IMR-90 (cell line): Measurements from ENCODE around the gene CACNA1G. TPM values are rescaled to one million over a fixed set of nuclear protein-coding genes. Genes with fewer than 3 reads are reported as not detected.

Experiments
- ATAC-seq: fragments of 200-7000 bp; cut with Tn5 transposase; 2 replicates; pipeline ENCODE4 v1.9.1; 2020; ENCODE audit warnings: low read depth, mild to moderate bottlenecking, moderate library complexity
- BruUV-seq: library from RNA; stranded (reverse); fragments of 400-500 nt; replicated peaks from 2 replicates; lab custom pipeline; 2021; lab: Mats Ljungman, UMichigan
- CTCF ChIA-PET: fragments of 300-600 bp; formaldehyde crosslinking; extraction: SDS; loops from one replicate; lab custom pipeline; 2021; ENCODE audit warnings: antibody characterized with exemption; lab: Yijun Ruan, JAX
- POLR2A ChIA-PET: fragments of 300-600 bp; sonication (Branson Sonifier 250); formaldehyde crosslinking; loops from one replicate; lab custom pipeline; 2022; ENCODE audit warnings: antibody characterized with exemption; ENCODE audit not compliant: unreplicated experiment; lab: Charles Lee
- DNase-seq: peaks from one replicate; pipeline ENCODE4 v3.0.0; 2013
- H2AFZ ChIP-seq: replicated peaks from 2 replicates; pipeline ENCODE3; 2013; ENCODE audit warnings: low read length, mild to moderate bottlenecking; ENCODE audit not compliant: poor library complexity
- H2AK5ac ChIP-seq: 2 replicates; pipeline ENCODE4 v1.6.1; 2013; ENCODE audit warnings: low read depth, low read length, inconsistent platforms
- H2AK9ac ChIP-seq: replicated peaks from 2 replicates; pipeline ENCODE3; 2013; ENCODE audit warnings: mild to moderate bottlenecking, low read depth, low read length, moderate library complexity; ENCODE audit not compliant: poor library complexity
- H2BK120ac ChIP-seq: 2 replicates; pipeline ENCODE4 v1.6.1; 2013; ENCODE audit warnings: low read depth, low read length, inconsistent platforms
- H2BK15ac ChIP-seq: 3 replicates; pipeline ENCODE4 v1.6.1; 2013; ENCODE audit warnings: low read depth, low read length, inconsistent platforms
- H2BK20ac ChIP-seq: 2 replicates; pipeline ENCODE4 v1.6.1; 2013; ENCODE audit warnings: low read depth, mild to moderate bottlenecking, inconsistent platforms, low read length, moderate library complexity
- H2BK5ac ChIP-seq: 2 replicates; pipeline ENCODE4 v1.6.1; 2013; ENCODE audit warnings: mild to moderate bottlenecking, low read depth, low read length, inconsistent platforms; ENCODE audit not compliant: poor library complexity, severe bottlenecking
- H3K14ac ChIP-seq: replicated peaks from 2 replicates; pipeline ENCODE4 v1.6.1; 2013; ENCODE audit warnings: low read depth, low read length, inconsistent platforms
- H3K18ac ChIP-seq: 2 replicates; pipeline ENCODE4 v1.6.1; 2013; ENCODE audit warnings: low read depth, low read length, control low read depth
- H3K23ac ChIP-seq: 2 replicates; pipeline ENCODE4 v1.6.1; 2013; ENCODE audit warnings: low read depth, low read length, inconsistent platforms
- H3K27ac ChIP-seq: 2 replicates; pipeline ENCODE4 v1.5.1; 2013; ENCODE audit warnings: mild to moderate bottlenecking, control low read depth, low read length; ENCODE audit not compliant: insufficient read depth
- H3K27me3 ChIP-seq: 2 replicates; pipeline ENCODE4 v1.6.1; 2013; ENCODE audit warnings: low read length; ENCODE audit not compliant: control insufficient read depth, insufficient read depth
- H3K36me3 ChIP-seq: 2 replicates; pipeline ENCODE4 v1.6.1; 2013; ENCODE audit warnings: low read length, mixed read lengths; ENCODE audit not compliant: control insufficient read depth, insufficient read depth
- H3K4ac ChIP-seq: 2 replicates; pipeline ENCODE4 v1.6.1; 2013; ENCODE audit warnings: low read depth, low read length, inconsistent platforms
- H3K4me1 ChIP-seq: 2 replicates; pipeline ENCODE4 v1.6.1; 2013; ENCODE audit warnings: low read length, mixed read lengths; ENCODE audit not compliant: control insufficient read depth, insufficient read depth
- H3K4me2 ChIP-seq: 2 replicates; pipeline ENCODE4 v1.6.1; 2013; ENCODE audit warnings: low read depth, mild to moderate bottlenecking, control low read depth, low read length, moderate library complexity
- H3K4me3 ChIP-seq: 2 replicates; pipeline ENCODE4 v1.5.1; 2013; ENCODE audit warnings: low read depth, mild to moderate bottlenecking, control low read depth, low read length, moderate library complexity; ENCODE audit not compliant: insufficient read depth
- H3K56ac ChIP-seq: 2 replicates; pipeline ENCODE4 v1.6.1; 2013; ENCODE audit warnings: low read length, inconsistent platforms; ENCODE audit not compliant: insufficient read depth; ENCODE audit errors: extremely low read depth
- H3K79me1 ChIP-seq, 2 experiments: 2 replicates each; pipeline ENCODE4 v1.6.1; 2013; ENCODE audit warnings: low read length in 2 of 2, inconsistent platforms in 1 of 2, low read depth in 1 of 2
- H3K9ac ChIP-seq: 2 replicates; pipeline ENCODE4 v1.6.1; 2013; ENCODE audit warnings: low read depth, low read length, control low read depth
- H3K9me1 ChIP-seq: 2 replicates; pipeline ENCODE4 v1.6.1; 2013; ENCODE audit warnings: low read length, inconsistent platforms; ENCODE audit not compliant: insufficient read depth
- H3K9me3 ChIP-seq: 2 replicates; pipeline ENCODE4 v1.6.1; 2013; ENCODE audit warnings: low read length; ENCODE audit not compliant: control insufficient read depth, insufficient read depth
- H4K20me1 ChIP-seq: 2 replicates; pipeline ENCODE4 v1.6.1; 2013; ENCODE audit warnings: low read length, inconsistent platforms; ENCODE audit not compliant: insufficient read depth
- H4K5ac ChIP-seq: 2 replicates; pipeline ENCODE4 v1.6.1; 2013; ENCODE audit warnings: mild to moderate bottlenecking, low read depth, low read length, control low read depth
- H4K8ac ChIP-seq, 2 experiments: 2 replicates each; pipeline ENCODE4 v1.6.1; 2013; ENCODE audit warnings: low read depth in 2 of 2, low read length in 2 of 2, control low read depth in 1 of 2, inconsistent platforms in 1 of 2
- H4K91ac ChIP-seq: 2 replicates; pipeline ENCODE4 v1.6.1; 2013; ENCODE audit warnings: low read depth, low read length, inconsistent platforms; ENCODE audit not compliant: insufficient read depth
- BHLHE40 ChIP-seq: fragments of 150-350 bp; IDR thresholded peaks from 2 replicates; pipeline ENCODE4 v1.6.1; 2016; ENCODE audit warnings: mild to moderate bottlenecking, low read depth, low read length
- CEBPB ChIP-seq: IDR thresholded peaks from 2 replicates; pipeline ENCODE4 v1.6.1; 2012; ENCODE audit warnings: low read depth, low read length, improper control_type of control experiment
- CHD1 ChIP-seq: IDR thresholded peaks from 2 replicates; pipeline ENCODE4 v1.6.1; 2012; ENCODE audit warnings: low read depth, low read length, improper control_type of control experiment
- CTCF ChIP-seq: conservative IDR thresholded peaks from 2 replicates; pipeline ENCODE4 v1.5.1; 2012; ENCODE audit warnings: mild to moderate bottlenecking, low read depth, low read length, improper control_type of control experiment
- FOS ChIP-seq: fragments of 150-350 bp; IDR thresholded peaks from 2 replicates; pipeline ENCODE4 v1.6.1; 2016; ENCODE audit warnings: low read depth, low read length
- MAFK ChIP-seq: IDR thresholded peaks from 2 replicates; pipeline ENCODE4 v1.6.1; 2012; ENCODE audit warnings: low read depth, low read length, improper control_type of control experiment
- MAZ ChIP-seq: IDR thresholded peaks from 2 replicates; pipeline ENCODE4 v1.6.1; 2012; ENCODE audit warnings: low read depth, mild to moderate bottlenecking, low read length, improper control_type of control experiment, moderate library complexity, borderline replicate concordance
- NFE2L2 ChIP-seq: fragments of 150-350 bp; IDR thresholded peaks from 2 replicates; pipeline ENCODE4 v1.6.1; 2016; ENCODE audit warnings: low read depth, mild to moderate bottlenecking, low read length
- POLR2A ChIP-seq: IDR thresholded peaks from 2 replicates; pipeline ENCODE4 v1.6.1; 2012; ENCODE audit warnings: mild to moderate bottlenecking, low read depth, low read length
- RAD21 ChIP-seq: IDR thresholded peaks from 2 replicates; pipeline ENCODE4 v1.6.1; 2012; ENCODE audit warnings: low read length, improper control_type of control experiment
- RCOR1 ChIP-seq: IDR thresholded peaks from 2 replicates; pipeline ENCODE4 v1.6.1; 2012; ENCODE audit warnings: mild to moderate bottlenecking, low read length, improper control_type of control experiment; ENCODE audit not compliant: insufficient replicate concordance
- RFX5 ChIP-seq: IDR thresholded peaks from 2 replicates; pipeline ENCODE4 v1.8.0; 2012; ENCODE audit warnings: low read depth, mild to moderate bottlenecking, low read length, moderate library complexity
- SMC3 ChIP-seq: fragments of 150-350 bp; IDR thresholded peaks from 2 replicates; pipeline ENCODE4 v1.6.1; 2016; ENCODE audit warnings: low read depth, mild to moderate bottlenecking, antibody characterized with exemption, low read length, moderate library complexity
- USF2 ChIP-seq: fragments of 150-350 bp; IDR thresholded peaks from 2 replicates; pipeline ENCODE4 v1.6.1; 2017; ENCODE audit warnings: mild to moderate bottlenecking, antibody characterized with exemption, low read length, low read depth
- WGBS, 2 experiments: methylation state at CpG; one replicate each; pipeline versions ENCODE4 v1.1.5 to v1.1.7; 2013; ENCODE audit warnings: missing lambda C conversion rate in 2 of 2; ENCODE audit not compliant: insufficient read length in 1 of 2; ENCODE audit errors: extremely low coverage in 2 of 2; 5-methylcytosine and 5-hydroxymethylcytosine counted together
- dilution Hi-C: fragments of 300-500 bp; cut with HindIII; formaldehyde crosslinking; loops from one replicate; pipeline ENCODE4 v1.14.3; 2018; ENCODE audit warnings: low sequenced_read_pairs; ENCODE audit not compliant: unreplicated experiment
- in situ Hi-C: fragments of 300-500 bp; cut with MboI; formaldehyde crosslinking; loops from 3 replicates; pipeline ENCODE4 v1.14.3; 2019; ENCODE audit warnings: low sequenced_read_pairs, inconsistent platforms, mixed read lengths
- intact Hi-C: fragments of 100-400 bp; cut with micrococcal nuclease; formaldehyde crosslinking; loops from 2 replicates; pipeline ENCODE4 v1.10.0; 2022
- polyA plus RNA-seq, 3 experiments: library from polyadenylated mRNA; depleted of rRNA; stranded (reverse); fragments of >200 nt; gene quantifications; 2 replicates each; pipeline ENCODE4 v1.2.3, GENCODE V29; 2012; ENCODE audit warnings: low replicate concordance in 1 of 3
- total RNA-seq: library from RNA; depleted of rRNA; stranded (reverse); fragments of >200 nt; gene quantifications from 2 replicates; pipeline ENCODE4 v1.2.3, GENCODE V29; 2012

CACNA1G gene
- total and polyA plus RNA-seq, 2 of the 4 experiments (the other 2 are of a cell fraction), result under 0.01 to 0.03 TPM

- WGBS, 2 experiments, result 100% methylated on average over 1 of the region's 10 CpGs; no CpG with 5 or more reads in 1 of the 2 experiments
- in situ Hi-C loops (no loop called here), dilution Hi-C loops (no loop called here), intact Hi-C loops (no loop called here)
- H4K8ac ChIP-seq, result peak overlapping the region in 1 of 2 experiments; percentile 57; a peak in 1 of 4 replicates
- no TSS peak for BruUV-seq
- no peak overlapping the region for H2BK5ac ChIP-seq
- no peak overlapping the region; the same call in 1 of the 2 replicates for H2BK120ac ChIP-seq
- H3K56ac ChIP-seq, result no peak overlapping the region
- H3K9ac ChIP-seq, result no peak overlapping the region
- no peak overlapping the region for H3K27ac ChIP-seq
- H4K5ac ChIP-seq, result peak overlapping the region; percentile 12; the same call in 1 of the 2 replicates
- no peak overlapping the region for H3K18ac ChIP-seq
- H2AFZ ChIP-seq, result no peak overlapping the region
- peaks cover 11% of the 10 kb centered on the region for H4K20me1 ChIP-seq
- H3K4me1 ChIP-seq, result peaks cover 30% of the 10 kb centered on the region
- H2BK20ac ChIP-seq, result peak overlapping the region; percentile 31; the same call in 1 of the 2 replicates
- peak overlapping the region; percentile 83 for H2AK5ac ChIP-seq
- ChIA-PET CTCF (no interaction called here), POLR2A (no interaction called here)
- H2AK9ac ChIP-seq, result no peak overlapping the region
- H3K4me3 ChIP-seq, result no peak overlapping the region
- H3K23ac ChIP-seq, result no peak overlapping the region
- H3K36me3 ChIP-seq, result no peaks in the 10 kb centered on the region
- peaks cover 20 to 46% of the 10 kb centered on the region in 2 experiments; a peak in 3 of 4 replicates for H3K79me1 ChIP-seq
- no peak overlapping the region; the same call in 2 of the 3 replicates for H2BK15ac ChIP-seq
- DNase-seq (no peak), ATAC-seq (no peak)
- H3K9me3 ChIP-seq, result no peaks in the 10 kb centered on the region
- 0 out of 2 replicates have a peak overlapping the region, but pooled peaks have one; percentile 23 for H4K91ac ChIP-seq
- H3K4me2 ChIP-seq, result no peak overlapping the region
- no peaks in the 10 kb centered on the region for H3K27me3 ChIP-seq
- H3K14ac ChIP-seq, result no peak overlapping the region
- H3K9me1 ChIP-seq, result peaks cover 42% of the 10 kb centered on the region
- H3K4ac ChIP-seq, result peak overlapping the region; percentile 4; the same call in 1 of the 2 replicates
- TF ChIP-seq CEBPB (no peak), RAD21 (no peak), POLR2A (no peak), NFE2L2 (no peak), CHD1 (no peak), MAZ (no peak), RFX5 (no peak), FOS (no peak), CTCF (no peak), RCOR1 (no peak), BHLHE40 (no peak), USF2 (no peak), SMC3 (no peak), MAFK (no peak)
Observed at GRCh38 chr17:50642722-50643656, 82.5 kb downstream of the CACNA1G start.
